Measurements from ENCODE around the gene IFITM2. TPM values are rescaled to one million over a fixed set of nuclear protein-coding genes. Genes with fewer than 3 reads are reported as not detected.

IFITM2 gene
- total and polyA plus RNA-seq, 2 of the 4 experiments (the other 2 are of a cell fraction) = 31.2 to 564 TPM

GRCh38 chr11:299081-299891 lies 8.3 kb upstream of the IFITM2 start, which contains the start of gene IFITM5:
Gene IFITM5 (minus strand): TSS chr11:299526. CDS start chr11:299490, 36 bp downstream.
- Histone ChIP-seq H3K4ac (ENCODE audit: low read depth, low read length) (no peak within 1 kb of the TSS), H3K79me1 (ENCODE audit: low read depth in 1 of 2, low read length in 2 of 2) (no peaks in the 10 kb centered on the region), H2BK120ac (ENCODE audit: low read depth, low read length) (no peak within 1 kb of the TSS), H2AK5ac (ENCODE audit: low read depth, low read length) (no peak within 1 kb of the TSS; the same call in 1 of the 2 replicates), H3K9me3 (ENCODE audit: control insufficient read depth, insufficient read depth, low read length) (no peaks in the 10 kb centered on the region), H4K91ac (ENCODE audit: insufficient read depth, low read depth, low read length) (no peak within 1 kb of the TSS), H3K4me2 (ENCODE audit: low read depth, low read length) (peak within 1 kb of the TSS; percentile 8; the same call in 1 of the 2 replicates), H3K9ac (ENCODE audit: low read depth, low read length) (no peak within 1 kb of the TSS), H2AFZ (replicated peaks; ENCODE audit: low read length, poor library complexity) (no peak within 1 kb of the TSS), H3K14ac (replicated peaks; ENCODE audit: low read depth, low read length) (no peak within 1 kb of the TSS), H3K4me1 (ENCODE audit: control insufficient read depth, insufficient read depth, low read length) (no peaks in the 10 kb centered on the region; the same call in 1 of the 2 replicates), H2BK5ac (ENCODE audit: low read depth, low read length, poor library complexity, severe bottlenecking) (no peak within 1 kb of the TSS), H2BK20ac (ENCODE audit: low read depth, low read length) (no peak within 1 kb of the TSS), H3K56ac (ENCODE audit: extremely low read depth, insufficient read depth, low read length) (no peak within 1 kb of the TSS), H2AK9ac (replicated peaks; ENCODE audit: low read depth, low read length, poor library complexity) (no peak within 1 kb of the TSS), H3K4me3 (ENCODE audit: insufficient read depth, low read depth, low read length) (no peak within 1 kb of the TSS), H4K5ac (ENCODE audit: low read depth, low read length) (no peak within 1 kb of the TSS), H4K8ac (ENCODE audit: low read depth in 2 of 2, low read length in 2 of 2) (no peak within 1 kb of the TSS), H2BK15ac (ENCODE audit: low read depth, low read length) (no peak within 1 kb of the TSS), H3K36me3 (ENCODE audit: control insufficient read depth, insufficient read depth, low read length) (peaks cover 4% of the 10 kb centered on the region; the same call in 1 of the 2 replicates), H4K20me1 (ENCODE audit: insufficient read depth, low read length) (no peaks in the 10 kb centered on the region), H3K27me3 (ENCODE audit: control insufficient read depth, insufficient read depth, low read length) (peaks cover 8% of the 10 kb centered on the region), H3K23ac (ENCODE audit: low read depth, low read length) (0 out of 2 replicates have a peak within 1 kb of the TSS, but pooled peaks have one; percentile 16), H3K18ac (ENCODE audit: low read depth, low read length) (no peak within 1 kb of the TSS), H3K9me1 (ENCODE audit: insufficient read depth, low read length) (no peaks in the 10 kb centered on the region), H3K27ac (ENCODE audit: insufficient read depth, low read length) (no peak within 1 kb of the TSS)
- ChIA-PET POLR2A (ENCODE audit: unreplicated experiment) (no interaction called here), CTCF (no interaction called here)
- dilution Hi-C loops (cut with HindIII; ENCODE audit: low sequenced_read_pairs, unreplicated experiment) = no loop called here
- TF ChIP-seq MXI1 (IDR thresholded peaks at IDR 0.05; ENCODE audit: borderline replicate concordance, low read depth, low read length) = no peak
- TF ChIP-seq MAFK (IDR thresholded peaks at IDR 0.05; ENCODE audit: low read depth, low read length) = no peak
- TF ChIP-seq POLR2A (IDR thresholded peaks at IDR 0.05; ENCODE audit: low read depth, low read length) = no peak
- TF ChIP-seq RAD21 (IDR thresholded peaks at IDR 0.05; ENCODE audit: low read length) = no peak
- no peak for TF ChIP-seq CEBPB (IDR thresholded peaks at IDR 0.05; ENCODE audit: low read depth, low read length)
- no peak for TF ChIP-seq RFX5 (IDR thresholded peaks at IDR 0.05; ENCODE audit: low read depth, low read length)
- TF ChIP-seq, protein P1, sequence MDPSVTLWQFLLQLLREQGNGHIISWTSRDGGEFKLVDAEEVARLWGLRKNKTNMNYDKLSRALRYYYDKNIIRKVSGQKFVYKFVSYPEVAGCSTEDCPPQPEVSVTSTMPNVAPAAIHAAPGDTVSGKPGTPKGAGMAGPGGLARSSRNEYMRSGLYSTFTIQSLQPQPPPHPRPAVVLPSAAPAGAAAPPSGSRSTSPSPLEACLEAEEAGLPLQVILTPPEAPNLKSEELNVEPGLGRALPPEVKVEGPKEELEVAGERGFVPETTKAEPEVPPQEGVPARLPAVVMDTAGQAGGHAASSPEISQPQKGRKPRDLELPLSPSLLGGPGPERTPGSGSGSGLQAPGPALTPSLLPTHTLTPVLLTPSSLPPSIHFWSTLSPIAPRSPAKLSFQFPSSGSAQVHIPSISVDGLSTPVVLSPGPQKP (IDR thresholded peaks at IDR 0.05; ENCODE audit: borderline replicate concordance, low read depth, low read length) = no peak
- TF ChIP-seq RCOR1 (IDR thresholded peaks at IDR 0.05; ENCODE audit: insufficient replicate concordance, low read length) = no peak
- TF ChIP-seq SMC3 (IDR thresholded peaks at IDR 0.05; ENCODE audit: low read depth, low read length) = no peak
- TF ChIP-seq, protein P2, sequence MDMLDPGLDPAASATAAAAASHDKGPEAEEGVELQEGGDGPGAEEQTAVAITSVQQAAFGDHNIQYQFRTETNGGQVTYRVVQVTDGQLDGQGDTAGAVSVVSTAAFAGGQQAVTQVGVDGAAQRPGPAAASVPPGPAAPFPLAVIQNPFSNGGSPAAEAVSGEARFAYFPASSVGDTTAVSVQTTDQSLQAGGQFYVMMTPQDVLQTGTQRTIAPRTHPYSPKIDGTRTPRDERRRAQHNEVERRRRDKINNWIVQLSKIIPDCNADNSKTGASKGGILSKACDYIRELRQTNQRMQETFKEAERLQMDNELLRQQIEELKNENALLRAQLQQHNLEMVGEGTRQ (IDR thresholded peaks at IDR 0.05; ENCODE audit: low read depth, low read length) = no peak
- no peak for TF ChIP-seq NFE2L2 (IDR thresholded peaks at IDR 0.05; ENCODE audit: low read depth, low read length)
- no peak for TF ChIP-seq CHD1 (IDR thresholded peaks at IDR 0.05; ENCODE audit: low read depth, low read length)
- DNase-seq = no peak
- 87% methylated on average over 19 of the region's 40 CpGs; no CpG with 5 or more reads in 1 of the 2 experiments for WGBS, 2 experiments (ENCODE audit: extremely low coverage in 2 of 2, insufficient read length in 1 of 2)
- no peak for ATAC-seq (ENCODE audit: low read depth)
- intact Hi-C loops (cut with micrococcal nuclease) = no loop called here
- in situ Hi-C loops (cut with MboI; ENCODE audit: low sequenced_read_pairs) = no loop called here
- BruUV-seq (replicated peaks) = no TSS peak

Measured in IMR-90 (cell line).